MM.1S (cell line): ENCODE data around the gene CAMK2G.

Experiments
- EZH2phosphoT487 ChIP-seq: fragments of 300-600 bp; sonication (generic); IDR thresholded peaks from 2 replicates; pipeline ENCODE4 v1.6.1; 2018; ENCODE audit warnings: antibody characterized with exemption, low read length
- TF ChIP-seq, protein P1 (sequence below): fragments of 300-600 bp; sonication (generic); IDR thresholded peaks from 2 replicates; pipeline ENCODE4 v1.5.1; 2016; ENCODE audit warnings: antibody characterized with exemption, low read length, mixed read lengths

DNA sequence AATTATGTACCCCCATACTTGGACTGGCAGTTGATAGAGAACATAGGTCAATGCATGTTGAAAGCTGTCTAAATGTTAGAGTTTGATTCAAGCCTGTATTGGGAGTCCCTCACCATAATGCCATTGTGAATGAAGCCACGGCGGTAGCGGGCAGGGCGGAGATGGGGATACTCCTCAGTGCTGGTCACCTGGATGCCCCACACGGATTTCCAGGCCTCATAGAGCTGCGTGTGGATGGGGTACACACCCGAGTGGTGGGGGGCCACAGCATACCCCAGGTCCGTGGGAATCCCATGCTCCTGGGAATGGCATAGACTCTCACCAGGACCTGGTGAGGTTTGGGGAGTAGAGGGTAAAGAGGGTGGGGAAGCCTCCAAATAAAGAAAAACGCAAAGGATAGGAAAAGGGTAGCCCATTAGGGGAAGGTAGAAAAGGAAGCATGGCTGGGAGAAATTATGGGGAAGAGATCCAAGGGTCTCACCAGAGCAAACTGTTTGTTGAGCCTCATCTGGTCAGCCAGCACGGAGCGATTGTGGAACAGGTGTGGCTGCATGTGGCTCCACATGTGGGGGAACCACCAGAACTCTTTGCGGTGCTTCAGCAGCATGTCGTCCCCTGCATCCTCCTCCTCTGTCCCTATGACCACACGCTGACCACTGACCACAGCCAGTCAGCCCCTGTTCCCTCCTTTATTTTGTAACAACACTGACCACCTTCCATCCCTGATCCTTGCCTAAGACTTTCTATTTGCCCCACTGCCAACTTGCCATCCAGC is 68.0 kb downstream of the CAMK2G start:
- TF ChIP-seq, protein P1, sequence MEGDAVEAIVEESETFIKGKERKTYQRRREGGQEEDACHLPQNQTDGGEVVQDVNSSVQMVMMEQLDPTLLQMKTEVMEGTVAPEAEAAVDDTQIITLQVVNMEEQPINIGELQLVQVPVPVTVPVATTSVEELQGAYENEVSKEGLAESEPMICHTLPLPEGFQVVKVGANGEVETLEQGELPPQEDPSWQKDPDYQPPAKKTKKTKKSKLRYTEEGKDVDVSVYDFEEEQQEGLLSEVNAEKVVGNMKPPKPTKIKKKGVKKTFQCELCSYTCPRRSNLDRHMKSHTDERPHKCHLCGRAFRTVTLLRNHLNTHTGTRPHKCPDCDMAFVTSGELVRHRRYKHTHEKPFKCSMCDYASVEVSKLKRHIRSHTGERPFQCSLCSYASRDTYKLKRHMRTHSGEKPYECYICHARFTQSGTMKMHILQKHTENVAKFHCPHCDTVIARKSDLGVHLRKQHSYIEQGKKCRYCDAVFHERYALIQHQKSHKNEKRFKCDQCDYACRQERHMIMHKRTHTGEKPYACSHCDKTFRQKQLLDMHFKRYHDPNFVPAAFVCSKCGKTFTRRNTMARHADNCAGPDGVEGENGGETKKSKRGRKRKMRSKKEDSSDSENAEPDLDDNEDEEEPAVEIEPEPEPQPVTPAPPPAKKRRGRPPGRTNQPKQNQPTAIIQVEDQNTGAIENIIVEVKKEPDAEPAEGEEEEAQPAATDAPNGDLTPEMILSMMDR = no peak
- no peak for TF ChIP-seq EZH2phosphoT487
